RPMI8226 (cell line): ENCODE measurements around the gene SECTM1.

Source experiments
- DNase-seq: peaks from one replicate; pipeline ENCODE4 v3.0.0-alpha.2; 2015

SECTM1 gene

DNA sequence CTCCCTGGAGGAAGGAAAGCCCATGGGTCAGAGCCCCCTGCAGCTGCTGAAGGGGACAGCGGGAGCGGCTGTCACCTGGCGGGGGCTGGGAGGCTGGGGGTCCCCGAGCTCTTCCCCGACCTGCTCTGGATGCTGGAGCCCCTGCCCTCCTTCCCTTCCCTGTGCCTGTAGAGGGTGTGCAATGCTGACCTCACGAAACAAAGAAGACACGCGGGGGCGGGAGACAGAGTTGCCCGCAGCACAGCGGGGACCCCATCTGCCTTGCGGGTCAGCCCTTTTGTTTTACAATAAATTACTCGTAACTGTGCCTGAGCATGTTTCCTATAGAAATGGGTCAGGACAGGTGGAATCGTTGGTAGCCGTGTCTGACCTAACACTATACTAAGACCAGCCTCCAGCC, 6.3 kb downstream of the SECTM1 start:
- DNase-seq, result no peak

DNA sequence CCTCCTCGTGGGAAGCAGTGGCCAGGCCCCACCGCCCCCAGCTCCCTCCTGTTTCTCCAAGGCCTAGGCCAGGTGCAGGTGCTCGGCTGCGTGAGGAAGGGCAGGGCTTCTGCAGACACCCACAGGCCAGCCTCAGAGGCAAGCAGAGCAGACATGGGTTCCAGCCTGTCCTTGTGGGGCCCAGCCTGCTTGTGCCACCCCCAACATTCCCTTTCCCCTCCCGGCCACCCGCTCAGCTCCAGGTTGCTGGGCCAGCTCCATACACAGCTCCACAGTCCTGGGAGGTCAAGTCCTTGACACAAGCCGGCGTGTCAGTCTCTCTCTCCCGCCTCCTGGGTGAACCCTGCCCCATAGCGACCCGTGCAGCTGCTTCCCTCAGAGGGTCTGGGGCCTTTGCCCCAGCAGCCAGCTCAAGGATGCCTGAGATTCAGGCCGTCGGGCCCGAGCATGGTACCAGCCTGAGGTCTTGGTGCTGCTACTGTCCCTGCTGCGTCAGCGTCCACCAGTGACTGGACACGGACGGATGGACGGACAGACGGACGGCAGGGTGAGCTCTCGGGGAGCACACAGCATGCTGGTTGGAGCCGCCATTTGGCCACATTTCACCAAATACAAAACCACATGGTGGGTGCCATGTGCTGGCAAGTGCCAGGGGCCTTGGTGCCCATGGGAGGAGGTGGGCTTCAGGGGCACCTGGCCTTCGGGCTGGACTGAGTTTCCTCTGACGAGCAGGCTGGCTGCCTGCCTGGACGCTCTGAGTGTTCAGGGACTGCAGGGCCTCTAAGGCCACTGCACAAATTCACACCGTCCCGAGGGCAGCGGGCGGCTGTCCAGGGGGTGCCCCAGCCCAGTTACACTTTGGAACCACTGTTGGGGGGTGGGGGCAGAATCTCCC, 8.0 kb downstream of the SECTM1 start:
- DNase-seq, result no peak

DNA sequence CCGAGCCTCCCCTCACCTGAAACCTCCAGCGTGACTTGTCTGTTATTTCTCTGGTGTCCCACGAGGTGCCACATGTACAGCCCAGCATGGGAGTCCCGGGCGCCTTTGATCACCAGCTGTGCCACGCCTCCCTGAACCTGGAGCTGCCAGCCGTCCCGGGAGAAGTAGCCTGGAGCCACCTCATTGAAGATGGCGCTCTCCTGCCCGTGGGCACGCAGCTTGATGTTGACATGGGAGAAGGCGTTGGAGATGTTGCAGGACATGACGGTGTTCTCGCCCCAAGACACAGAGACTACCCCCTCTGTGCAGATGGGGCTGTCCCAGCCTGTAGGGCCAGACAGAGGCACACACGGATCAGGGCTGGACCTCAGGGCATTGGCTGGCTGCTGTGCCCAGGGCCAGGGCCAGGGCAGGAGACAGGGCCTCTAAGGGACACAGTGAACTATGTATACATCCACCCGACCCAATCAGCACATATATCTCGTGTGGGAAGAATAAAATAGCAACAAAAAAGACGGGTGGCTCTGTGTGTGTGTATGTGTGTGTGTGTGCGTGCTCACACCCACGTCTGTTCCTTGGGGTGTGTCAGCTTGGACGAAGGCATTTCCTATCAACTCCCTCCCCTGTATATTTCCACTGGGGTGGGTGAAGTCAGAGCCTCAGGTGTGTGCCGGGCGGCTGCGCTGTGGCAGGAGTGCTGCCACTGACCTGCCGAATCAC, 8.8 kb downstream of the SECTM1 start:
- no peak for DNase-seq

DNA sequence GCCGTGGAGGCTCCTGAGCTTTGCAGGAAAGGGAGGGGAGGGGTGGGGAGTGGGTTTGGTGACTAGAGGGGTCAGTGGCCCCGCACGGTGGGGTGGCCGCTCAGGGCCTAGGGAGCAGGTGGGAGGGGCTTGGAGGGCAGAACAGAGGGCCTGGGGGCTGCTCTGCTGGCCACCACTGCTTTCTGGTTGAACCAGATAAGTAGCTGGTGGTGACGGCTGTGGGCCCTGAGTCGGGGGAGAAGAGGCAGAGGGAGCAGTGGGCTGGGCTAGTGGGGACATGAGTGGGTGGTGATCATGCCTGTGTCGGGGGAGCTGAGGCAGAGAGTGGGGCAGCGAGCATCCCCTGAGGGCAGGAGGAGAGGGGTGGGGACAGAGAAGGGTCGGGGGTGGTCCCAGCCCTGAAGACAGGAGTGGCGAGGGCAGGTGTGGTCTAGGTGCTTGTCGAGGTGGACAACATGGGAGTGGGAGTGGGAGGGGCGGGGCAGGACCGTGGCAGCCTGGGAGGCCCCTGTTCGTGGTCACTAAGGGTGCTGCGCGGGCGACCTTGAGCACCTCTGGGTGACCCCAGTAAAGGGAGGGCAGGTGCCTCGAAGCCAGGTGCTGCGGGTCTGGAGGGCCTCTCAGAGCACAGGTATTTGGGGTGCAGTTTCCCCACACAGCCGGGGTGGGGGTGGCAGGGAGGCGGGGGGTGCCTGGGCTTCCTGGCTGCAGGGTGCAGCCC, 9.9 kb downstream of the SECTM1 start:
- peak; percentile 47 for DNase-seq

DNA sequence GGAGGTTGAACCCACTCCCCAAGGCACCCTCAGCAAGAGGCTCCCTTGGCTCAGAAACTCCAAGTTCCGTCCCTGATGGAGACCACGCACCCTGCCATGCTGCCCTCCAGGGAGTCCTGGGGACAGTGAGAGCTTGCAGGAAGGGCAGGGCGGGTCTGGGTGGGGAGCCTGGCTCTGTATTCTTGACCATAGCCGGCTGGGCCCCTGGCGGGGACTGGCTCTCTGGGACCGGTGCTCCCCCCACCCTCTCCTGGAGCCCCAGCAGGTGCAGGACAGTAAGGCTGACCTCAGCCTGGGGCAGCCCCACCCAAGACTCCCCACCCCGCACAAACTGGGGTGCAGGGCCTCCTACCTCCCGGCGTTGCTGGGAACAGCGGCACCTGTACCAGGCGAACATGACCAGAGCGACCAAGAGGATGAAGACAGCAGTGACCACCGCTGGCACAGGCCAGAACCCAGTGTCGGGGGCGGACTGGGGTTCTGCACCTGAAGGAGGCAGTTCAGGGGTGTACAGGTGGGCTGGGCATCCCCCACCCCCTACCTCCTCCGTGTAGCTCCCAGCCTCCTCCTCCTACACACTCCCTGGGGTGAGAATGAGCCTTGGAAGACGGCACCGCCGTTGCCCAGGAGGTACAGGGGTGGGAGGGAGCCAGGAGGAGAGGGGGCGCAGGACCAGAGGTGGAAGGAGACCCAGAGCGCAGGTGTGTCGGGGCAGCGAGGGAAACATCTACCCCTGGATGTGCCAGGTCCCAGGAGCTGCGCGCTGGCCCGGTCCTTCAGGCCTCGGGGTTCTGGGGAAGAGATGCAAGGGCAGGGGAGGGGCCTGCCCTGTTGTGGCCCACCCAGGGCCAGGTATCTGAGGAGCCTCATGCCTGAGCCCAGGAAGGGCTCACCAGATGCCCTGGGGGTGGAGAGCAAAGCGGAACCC, 10.8 kb downstream of the SECTM1 start:
- no peak for DNase-seq

DNA sequence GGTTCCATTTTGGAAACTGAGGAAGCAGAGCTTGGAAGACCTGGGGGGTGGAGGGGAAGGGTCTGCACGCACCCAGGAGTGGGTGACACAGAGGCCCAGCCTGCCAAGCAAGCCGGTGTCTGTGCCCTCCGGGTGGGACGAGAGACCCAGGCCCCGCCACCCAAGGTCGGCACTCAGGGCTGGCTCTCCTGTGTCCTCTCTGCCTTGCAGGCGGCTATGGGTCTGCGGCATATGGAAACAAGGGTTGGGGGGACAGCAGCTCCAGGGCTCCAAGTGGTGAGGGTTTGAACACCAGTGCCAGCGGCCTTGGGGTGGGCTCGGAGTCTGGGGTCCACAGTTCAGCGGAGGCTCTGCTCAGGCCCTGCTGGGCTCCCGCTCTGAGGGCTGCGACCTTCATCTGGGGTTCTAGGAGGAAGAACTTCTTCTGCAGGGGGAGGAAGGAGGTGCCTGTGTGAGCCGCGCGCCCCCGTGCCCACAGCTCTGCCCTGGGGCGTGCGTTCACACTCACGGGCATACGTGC, 11.6 kb downstream of the SECTM1 start:
- no peak for DNase-seq

DNA sequence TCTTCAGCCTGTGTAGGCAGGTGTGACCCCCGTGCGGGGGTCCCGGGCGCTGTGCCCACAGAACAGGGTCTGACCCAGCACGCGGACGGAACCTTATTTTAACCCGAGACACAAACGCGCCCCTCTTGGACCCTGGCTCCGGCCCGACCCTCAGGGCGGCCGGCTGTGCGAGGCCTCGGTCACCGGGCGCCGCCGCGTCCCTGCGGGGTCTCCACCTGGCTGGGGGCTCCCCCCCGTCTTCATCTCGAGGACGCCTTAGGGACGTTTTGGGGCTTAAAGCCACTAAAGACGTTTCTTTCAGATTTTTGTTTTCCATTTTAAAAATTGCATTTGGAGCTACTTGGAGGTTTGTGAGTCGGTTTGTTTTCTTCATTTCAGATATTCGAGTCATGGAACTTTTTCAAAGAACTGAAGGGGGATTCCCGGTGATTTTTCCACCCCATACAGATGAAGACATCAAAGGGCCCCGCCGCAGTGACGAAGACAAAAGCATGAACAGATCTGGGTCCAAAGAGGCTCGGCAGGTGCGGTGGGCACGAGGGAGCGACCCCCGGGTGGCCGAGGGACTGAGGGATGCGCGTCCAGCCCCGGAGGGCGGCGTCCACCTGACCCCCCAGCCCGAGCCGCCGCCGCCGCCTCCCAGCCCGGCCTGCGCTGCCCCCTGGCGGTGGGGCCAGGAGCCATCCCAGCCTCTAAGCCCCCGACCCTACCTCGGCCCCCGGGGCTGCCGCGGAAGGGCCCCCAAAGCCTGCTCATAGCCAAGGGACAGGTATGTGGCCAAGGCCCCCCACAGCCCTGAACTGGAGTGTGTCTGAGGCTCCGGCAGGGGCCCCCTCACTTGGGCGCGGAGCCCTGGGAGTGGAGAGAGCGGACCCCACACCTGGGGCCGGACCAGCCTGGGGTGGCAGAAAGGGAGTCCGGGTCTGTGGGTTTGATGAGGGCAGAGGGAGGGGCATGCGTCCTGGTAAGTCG, 12.3 kb downstream of the SECTM1 start:
- peak; percentile 44 for DNase-seq

DNA sequence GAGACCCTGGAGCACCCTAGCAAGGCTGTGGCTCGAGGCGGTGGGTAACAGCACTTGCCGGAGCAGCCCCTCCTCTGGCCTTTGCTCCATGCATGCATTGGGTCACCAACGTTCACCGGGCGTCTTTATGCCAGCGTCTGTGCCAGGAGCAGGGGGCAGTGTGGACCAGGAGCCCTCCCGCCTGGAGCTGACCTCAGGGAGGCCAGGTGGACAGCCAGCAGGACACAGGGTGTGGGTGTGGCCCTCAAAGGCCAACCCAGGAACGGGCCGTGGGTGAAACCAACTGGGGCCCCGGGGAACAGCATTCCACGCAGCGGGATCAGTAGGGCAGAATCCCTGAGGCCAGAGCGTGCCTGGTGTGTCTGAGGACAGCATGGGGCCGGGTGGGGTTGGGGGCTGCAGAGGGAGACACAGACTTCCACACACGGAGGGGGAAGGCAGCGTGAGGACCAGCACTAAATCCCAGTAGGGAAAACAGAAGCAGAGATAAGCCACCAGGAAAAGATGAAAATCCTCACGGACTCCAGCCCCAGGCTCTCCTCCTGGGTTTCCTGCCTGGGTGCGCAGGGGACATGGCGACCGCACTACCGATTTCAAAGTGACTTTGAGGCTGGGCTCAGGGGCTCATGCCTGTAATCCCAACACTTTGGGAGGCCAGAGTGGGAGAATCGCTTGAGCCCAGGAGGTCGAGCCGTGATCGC, 13.3 kb downstream of the SECTM1 start:
- no peak for DNase-seq

DNA sequence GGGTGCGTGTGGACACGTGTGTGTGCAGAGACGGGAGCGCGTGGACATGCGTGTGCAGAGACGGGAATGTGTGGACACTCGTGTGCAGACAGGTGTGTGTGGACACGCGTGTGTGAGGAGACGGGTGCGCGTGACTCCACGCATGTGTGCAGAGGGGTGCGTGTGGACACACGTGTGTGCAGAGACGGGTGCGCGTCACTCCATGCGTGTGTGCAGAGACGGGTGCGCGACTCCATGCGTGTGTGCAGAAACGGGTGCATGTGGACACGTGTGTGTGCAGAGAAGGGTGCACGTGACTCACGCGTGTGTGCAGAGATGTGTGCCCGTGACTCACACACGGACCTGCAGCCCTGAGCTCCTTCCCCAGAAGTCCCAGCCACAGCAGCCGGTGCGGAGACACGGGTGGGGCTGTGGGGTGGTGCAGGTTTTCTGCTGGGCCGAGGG, 13.9 kb downstream of the SECTM1 start:
- no peak for DNase-seq

DNA sequence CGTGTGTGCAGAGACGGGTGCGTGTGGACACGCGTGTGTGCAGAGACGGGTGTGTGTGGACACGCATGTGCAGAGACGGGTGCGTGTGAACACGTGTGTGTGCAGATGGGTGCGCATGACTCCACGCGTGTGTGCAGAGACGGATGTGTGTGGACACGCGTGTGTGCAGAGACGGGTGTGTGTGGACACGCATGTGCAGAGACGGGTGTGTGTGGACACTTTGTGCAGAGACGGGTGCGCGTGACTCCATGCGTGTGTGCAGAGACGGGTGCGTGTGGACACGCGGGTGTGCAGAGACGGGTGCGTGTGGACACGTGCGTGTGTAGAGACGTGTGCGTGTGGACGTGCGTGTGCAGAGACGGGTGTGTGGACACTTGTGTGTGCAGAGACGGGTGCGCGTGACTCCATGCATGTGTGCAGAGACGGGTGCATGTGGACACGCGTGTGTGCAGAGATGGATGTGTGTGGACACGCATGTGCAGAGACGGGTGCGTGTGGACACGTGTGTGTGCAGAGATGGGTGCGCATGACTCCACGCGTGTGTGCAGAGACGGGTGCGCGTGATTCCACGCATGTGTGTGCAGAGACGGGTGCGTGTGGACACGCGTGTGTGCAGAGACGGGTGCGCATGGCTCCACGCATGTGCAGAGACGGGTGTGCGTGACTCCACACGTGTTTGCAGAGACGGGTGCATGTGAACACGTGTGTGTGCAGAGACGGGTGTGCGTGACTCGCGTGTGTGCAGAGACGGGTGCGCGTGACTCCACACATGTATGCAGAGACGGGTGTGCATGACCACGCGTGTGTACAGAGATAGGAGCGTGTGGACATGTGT, 14.6 kb downstream of the SECTM1 start:
- DNase-seq, result no peak

DNA sequence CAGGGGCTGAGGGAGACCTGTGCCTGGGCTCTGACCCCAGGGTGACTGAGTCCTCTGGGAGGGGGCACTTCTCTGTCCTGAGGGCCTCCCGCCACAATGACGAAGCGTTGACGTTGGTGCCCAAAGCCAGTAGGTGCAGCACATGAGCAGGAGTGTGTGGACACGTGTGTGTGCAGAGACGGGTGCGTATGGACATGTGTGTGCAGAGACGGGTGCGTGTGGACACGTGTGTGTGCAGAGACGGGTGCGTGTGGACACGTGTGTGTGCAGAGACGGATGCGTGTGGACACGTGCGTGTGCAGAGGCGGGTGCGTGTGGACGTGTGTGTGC, 15.4 kb downstream of the SECTM1 start:
- no peak for DNase-seq

DNA sequence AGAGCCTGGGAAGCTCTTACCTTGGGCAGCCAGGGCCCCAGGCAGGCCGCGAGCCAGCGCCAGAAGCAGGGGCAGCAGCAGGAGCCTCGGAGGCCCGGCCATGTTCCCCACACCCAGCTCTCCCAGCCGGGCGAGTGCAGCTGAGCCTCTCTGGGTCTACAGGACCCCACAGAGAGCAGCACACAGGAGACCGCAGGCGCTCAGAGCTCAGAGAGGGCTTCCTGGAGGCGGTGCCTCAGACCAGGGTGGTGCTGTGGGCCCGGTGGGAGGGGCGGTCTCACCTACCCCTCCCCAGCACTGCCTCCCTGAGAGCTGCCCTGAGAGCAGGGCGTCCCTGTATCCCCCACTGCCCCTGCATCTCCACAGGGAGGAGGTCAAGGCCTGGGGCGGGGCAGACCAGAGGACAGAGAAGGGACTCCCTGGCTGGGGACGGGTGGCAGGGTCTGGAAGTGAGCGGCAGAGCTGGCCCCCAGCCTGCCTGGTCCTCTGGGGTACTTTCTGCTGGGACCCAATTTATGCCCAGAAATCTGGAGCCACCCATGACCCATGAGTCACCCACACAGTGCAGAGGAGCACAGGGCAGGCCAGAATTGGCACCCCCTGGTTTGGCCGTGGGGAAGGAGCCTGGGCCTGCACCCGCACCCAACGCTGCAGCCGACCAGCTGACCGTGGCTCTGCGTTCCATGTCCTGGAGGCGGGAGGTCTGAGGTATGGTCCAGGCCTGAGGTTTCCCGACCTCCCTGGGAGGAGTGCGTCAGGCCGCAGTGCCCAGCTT, 16.0 kb downstream of the SECTM1 start, which contains the start of gene CD7:
Gene CD7 (minus strand): TSS at position 215 of the 775 bp plus-strand sequence. CDS start 113 bp downstream, at position 102.
- no peak for DNase-seq

DNA sequence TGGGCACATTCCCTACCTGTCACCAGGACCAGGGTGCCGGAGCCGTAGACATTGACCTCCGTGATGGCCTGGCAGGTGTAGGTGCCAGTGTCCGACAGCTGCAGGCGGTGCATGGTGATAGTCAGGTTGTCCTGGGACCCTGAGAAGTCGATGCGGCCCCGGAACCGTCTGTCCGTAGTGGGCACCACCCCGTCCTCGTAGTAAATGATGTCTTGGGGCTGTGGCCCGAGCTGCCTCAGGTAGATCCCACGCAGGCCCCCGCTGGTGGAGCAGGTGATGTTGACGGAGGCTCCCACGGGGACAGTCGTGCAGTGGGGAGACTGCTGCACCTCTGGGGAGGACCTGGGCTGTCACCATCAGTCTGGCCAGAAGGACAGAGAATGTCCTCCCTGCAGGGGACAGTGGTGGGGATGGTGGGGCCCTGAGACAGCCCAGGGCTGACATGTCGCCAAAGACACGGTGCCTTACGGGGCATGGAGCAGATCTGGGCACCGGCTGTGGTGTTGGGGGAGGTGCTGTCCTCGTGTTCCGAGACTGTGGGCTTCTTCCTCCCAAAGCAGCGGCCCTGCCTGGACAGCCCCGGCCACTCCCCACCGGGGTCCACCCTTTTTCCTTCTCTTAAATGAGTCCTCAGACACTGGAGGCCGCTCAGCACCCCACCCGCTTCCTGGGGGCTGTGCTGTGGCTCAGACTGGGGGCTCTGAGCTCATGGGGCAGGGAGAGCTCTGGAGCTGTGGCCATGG, 16.7 kb downstream of the SECTM1 start:
- DNase-seq, result no peak

DNA sequence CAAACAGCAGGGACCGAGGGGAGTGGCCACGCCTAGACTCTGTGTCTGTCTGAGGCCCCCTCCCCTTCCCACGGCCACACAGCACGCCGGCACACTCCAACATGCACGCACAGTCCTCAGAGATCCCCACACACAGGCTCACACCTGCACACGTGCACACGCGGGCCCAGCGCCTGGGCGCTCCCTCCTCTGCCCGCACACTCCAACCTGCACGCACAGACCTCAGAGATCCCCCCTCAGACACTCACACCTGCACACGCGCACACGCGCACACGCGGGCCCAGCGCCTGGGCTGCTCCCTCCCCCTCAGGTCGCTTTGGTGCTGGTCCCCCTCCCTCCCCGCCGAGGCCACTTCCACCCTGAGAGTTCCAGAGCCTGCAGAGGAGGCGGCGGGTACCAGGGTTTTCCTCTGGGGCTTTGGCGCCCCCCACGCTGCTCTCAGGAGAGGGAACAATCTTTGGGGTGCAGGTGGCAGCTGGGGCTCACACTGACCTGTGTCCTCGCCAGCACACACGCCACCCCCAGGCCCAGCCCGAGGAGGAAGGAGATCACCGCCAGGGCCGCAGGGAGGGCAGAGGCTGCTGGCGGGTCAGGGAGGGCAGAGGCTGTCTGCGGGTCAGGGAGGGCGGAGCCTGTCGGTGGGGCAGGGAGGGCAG, 17.7 kb downstream of the SECTM1 start:
- peak; percentile 73 for DNase-seq

DNA sequence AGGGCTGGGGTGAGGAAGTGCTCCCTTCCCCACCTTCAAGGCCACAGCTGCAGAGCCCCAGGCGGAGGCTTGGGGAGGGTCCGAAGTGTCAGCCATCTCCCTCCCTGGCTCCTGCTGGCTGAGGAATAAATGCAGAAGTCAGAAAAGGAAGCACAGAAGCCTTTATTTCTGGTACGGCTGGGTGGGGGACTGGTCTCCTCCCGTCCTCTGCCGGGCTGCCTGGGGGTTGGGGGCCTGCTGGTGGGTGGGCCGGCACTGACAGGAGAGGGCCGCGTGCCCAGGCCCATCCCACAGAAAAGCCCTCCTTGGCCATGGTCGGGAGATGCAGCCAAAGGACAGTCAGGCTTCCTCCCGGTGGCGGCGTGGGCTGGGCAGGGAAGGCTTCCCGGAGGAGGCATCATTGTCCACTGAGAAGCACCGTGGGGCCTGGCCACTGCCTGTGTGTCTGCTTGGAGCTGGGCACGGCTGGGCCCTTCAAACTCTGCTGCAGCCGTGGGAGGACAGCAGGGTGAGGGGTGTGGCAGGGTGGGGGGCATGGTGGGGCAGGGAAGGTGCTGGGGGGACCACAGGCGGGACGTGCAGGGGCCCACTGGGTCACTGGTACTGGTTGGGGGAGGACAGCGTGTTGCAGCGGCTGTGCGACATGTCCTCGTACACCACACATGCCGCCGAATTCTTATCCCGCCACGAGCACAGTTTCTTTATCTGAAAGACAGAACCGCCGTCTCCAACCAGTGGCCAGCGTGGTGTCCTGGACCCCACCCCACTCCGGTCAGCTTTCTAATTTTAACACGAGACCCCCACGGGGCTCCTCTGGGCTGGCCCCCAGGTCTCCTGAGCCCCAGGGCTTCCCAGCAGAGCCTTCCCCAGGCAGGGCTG, 18.6 kb downstream of the SECTM1 start:
- no peak for DNase-seq
